Adrenal gland (tissue), 5 donors: ENCODE measurements around the gene NMRK1.

Source experiments
- POLR2A ChIP-seq, 2 donors: fragments of 450-650 bp; IDR thresholded peaks; one replicate each; pipeline ENCODE4 v1.6.1; 2017; ENCODE audit warnings: antibody characterized with exemption in 2 of 2, mild to moderate bottlenecking in 2 of 2, moderate library complexity in 1 of 2
- TF ChIP-seq, protein P1 (sequence below), 6 experiments: fragments of 450-650 bp in 4 of 6; fragments of 200-600 bp in 2 of 6; sonication (generic) in 1 of 6; IDR thresholded peaks; 1 replicate in 5 of 6; 2 replicates in 1 of 6; pipeline versions ENCODE4 v1.5.1 to v1.8.0; 2016 to 2021; ENCODE audit warnings: antibody characterized with exemption in 6 of 6, mild to moderate bottlenecking in 2 of 6, moderate library complexity in 1 of 6
- donor health status: DM: no; HTN: no; CAD: no.

GRCh38 chr9:75051285-75051684 is 36.7 kb downstream of the NMRK1 start:
- TF ChIP-seq, protein P1, sequence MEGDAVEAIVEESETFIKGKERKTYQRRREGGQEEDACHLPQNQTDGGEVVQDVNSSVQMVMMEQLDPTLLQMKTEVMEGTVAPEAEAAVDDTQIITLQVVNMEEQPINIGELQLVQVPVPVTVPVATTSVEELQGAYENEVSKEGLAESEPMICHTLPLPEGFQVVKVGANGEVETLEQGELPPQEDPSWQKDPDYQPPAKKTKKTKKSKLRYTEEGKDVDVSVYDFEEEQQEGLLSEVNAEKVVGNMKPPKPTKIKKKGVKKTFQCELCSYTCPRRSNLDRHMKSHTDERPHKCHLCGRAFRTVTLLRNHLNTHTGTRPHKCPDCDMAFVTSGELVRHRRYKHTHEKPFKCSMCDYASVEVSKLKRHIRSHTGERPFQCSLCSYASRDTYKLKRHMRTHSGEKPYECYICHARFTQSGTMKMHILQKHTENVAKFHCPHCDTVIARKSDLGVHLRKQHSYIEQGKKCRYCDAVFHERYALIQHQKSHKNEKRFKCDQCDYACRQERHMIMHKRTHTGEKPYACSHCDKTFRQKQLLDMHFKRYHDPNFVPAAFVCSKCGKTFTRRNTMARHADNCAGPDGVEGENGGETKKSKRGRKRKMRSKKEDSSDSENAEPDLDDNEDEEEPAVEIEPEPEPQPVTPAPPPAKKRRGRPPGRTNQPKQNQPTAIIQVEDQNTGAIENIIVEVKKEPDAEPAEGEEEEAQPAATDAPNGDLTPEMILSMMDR (IDR thresholded peaks at IDR 0.05): no peak
- TF ChIP-seq POLR2A (IDR thresholded peaks at IDR 0.05): no peak
